ENCODE results near the gene NR1I3. TPM values are rescaled to one million over a fixed set of nuclear protein-coding genes. Genes with fewer than 3 reads are reported as not detected.
A peak's percentile ranks its signal among the peaks of the same experiment; 100 is the strongest.

NR1I3 gene
- total and polyA plus RNA-seq, 2 of the 13 experiments (the other 11 are each of a cell fraction or from before 2014, with no cell fraction given): 0.62 to 0.95 TPM

GRCh38 chr1:161218301-161219077, 19.5 kb downstream of the NR1I3 start (continued):
- TF ChIP-seq, protein P1, sequence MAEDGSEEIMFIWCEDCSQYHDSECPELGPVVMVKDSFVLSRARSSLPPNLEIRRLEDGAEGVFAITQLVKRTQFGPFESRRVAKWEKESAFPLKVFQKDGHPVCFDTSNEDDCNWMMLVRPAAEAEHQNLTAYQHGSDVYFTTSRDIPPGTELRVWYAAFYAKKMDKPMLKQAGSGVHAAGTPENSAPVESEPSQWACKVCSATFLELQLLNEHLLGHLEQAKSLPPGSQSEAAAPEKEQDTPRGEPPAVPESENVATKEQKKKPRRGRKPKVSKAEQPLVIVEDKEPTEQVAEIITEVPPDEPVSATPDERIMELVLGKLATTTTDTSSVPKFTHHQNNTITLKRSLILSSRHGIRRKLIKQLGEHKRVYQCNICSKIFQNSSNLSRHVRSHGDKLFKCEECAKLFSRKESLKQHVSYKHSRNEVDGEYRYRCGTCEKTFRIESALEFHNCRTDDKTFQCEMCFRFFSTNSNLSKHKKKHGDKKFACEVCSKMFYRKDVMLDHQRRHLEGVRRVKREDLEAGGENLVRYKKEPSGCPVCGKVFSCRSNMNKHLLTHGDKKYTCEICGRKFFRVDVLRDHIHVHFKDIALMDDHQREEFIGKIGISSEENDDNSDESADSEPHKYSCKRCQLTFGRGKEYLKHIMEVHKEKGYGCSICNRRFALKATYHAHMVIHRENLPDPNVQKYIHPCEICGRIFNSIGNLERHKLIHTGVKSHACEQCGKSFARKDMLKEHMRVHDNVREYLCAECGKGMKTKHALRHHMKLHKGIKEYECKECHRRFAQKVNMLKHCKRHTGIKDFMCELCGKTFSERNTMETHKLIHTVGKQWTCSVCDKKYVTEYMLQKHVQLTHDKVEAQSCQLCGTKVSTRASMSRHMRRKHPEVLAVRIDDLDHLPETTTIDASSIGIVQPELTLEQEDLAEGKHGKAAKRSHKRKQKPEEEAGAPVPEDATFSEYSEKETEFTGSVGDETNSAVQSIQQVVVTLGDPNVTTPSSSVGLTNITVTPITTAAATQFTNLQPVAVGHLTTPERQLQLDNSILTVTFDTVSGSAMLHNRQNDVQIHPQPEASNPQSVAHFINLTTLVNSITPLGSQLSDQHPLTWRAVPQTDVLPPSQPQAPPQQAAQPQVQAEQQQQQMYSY (CRISPR knock-in tag; IDR thresholded peaks at IDR 0.05): no peak
- TF ChIP-seq SIN3B (IDR thresholded peaks at IDR 0.05; ENCODE audit: low read length) (no peak), STAT5B (CRISPR knock-in tag; IDR thresholded peaks at IDR 0.05) (no peak), RBM22 (optimal IDR thresholded peaks at IDR 0.05; ENCODE audit: low read length) (peak; percentile 78), ZSCAN9 (CRISPR knock-in tag; IDR thresholded peaks at IDR 0.05; ENCODE audit: borderline replicate concordance) (0 out of 2 replicates have a peak, but pooled peaks have one; percentile 22), HDAC1 (CRISPR knock-in tag; IDR thresholded peaks at IDR 0.05) (peak; percentile 77), SAP130 (CRISPR knock-in tag; IDR thresholded peaks at IDR 0.05; ENCODE audit: low read depth) (peak; percentile 72), ZSCAN30 (CRISPR knock-in tag; IDR thresholded peaks at IDR 0.05) (no peak), WIZ (CRISPR knock-in tag; IDR thresholded peaks at IDR 0.05) (no peak), MBD4 (IDR thresholded peaks at IDR 0.05; ENCODE audit: borderline replicate concordance, low read length) (no peak), KDM3A (CRISPR knock-in tag; IDR thresholded peaks at IDR 0.05; ENCODE audit: low read depth) (no peak), ZNF576 (CRISPR knock-in tag; IDR thresholded peaks at IDR 0.05) (no peak), ARID2 (CRISPR knock-in tag; IDR thresholded peaks at IDR 0.05; ENCODE audit: borderline replicate concordance) (no peak), GPBP1L1 (CRISPR knock-in tag; IDR thresholded peaks at IDR 0.05) (no peak), SPEN (CRISPR knock-in tag; IDR thresholded peaks at IDR 0.05; ENCODE audit: low read depth) (peak; percentile 59; the same call in 1 of the 2 replicates), CENPX (CRISPR knock-in tag; IDR thresholded peaks at IDR 0.05) (no peak), GMEB1 (CRISPR knock-in tag; IDR thresholded peaks at IDR 0.05; ENCODE audit: borderline replicate concordance) (peak; percentile 49; the same call in 1 of the 2 replicates), SRSF9 (IDR thresholded peaks at IDR 0.05; ENCODE audit: borderline replicate concordance, insufficient read depth, low read depth, low read length, poor library complexity, severe bottlenecking) (no peak), ZNF17 (CRISPR knock-in tag; IDR thresholded peaks at IDR 0.05) (no peak)
- TF ChIP-seq, protein P2, sequence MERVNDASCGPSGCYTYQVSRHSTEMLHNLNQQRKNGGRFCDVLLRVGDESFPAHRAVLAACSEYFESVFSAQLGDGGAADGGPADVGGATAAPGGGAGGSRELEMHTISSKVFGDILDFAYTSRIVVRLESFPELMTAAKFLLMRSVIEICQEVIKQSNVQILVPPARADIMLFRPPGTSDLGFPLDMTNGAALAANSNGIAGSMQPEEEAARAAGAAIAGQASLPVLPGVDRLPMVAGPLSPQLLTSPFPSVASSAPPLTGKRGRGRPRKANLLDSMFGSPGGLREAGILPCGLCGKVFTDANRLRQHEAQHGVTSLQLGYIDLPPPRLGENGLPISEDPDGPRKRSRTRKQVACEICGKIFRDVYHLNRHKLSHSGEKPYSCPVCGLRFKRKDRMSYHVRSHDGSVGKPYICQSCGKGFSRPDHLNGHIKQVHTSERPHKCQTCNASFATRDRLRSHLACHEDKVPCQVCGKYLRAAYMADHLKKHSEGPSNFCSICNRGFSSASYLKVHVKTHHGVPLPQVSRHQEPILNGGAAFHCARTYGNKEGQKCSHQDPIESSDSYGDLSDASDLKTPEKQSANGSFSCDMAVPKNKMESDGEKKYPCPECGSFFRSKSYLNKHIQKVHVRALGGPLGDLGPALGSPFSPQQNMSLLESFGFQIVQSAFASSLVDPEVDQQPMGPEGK (CRISPR knock-in tag; IDR thresholded peaks at IDR 0.05): peak; percentile 91
